ENCODE measurements around the gene NFKB1. TPM values are rescaled to one million over a fixed set of nuclear protein-coding genes. Genes with fewer than 3 reads are reported as not detected.

The NFKB1 gene
- total RNA-seq, 2 donors from 2014 or later = 151 to 167 TPM

GRCh38 chr4:102541697-102542096 lies 40.5 kb downstream of the NFKB1 start:
- Mint-ChIP-seq H3K4me3 (no peak overlapping the region), H3K27ac (peak overlapping the region; percentile 33), H3K36me3 (ENCODE audit: insufficient read depth in 2 of 2) (peaks cover 9 to 42% of the 10 kb centered on the region in 2 donors), H3K4me1 (ENCODE audit: low read depth) (peaks cover 43% of the 10 kb centered on the region), H3K27me3 (ENCODE audit: low read depth) (no peaks in the 10 kb centered on the region), H3K9me3 (no peaks in the 10 kb centered on the region)
- DNase-seq = no peak
- no peak for ATAC-seq (replicated peaks in 1 of 2)

GRCh38 chr4:102543030-102543928 lies 42.1 kb downstream of the NFKB1 start:
- Mint-ChIP-seq H3K27ac (no peak overlapping the region), H3K4me1 (ENCODE audit: low read depth) (peaks cover 57% of the 10 kb centered on the region), H3K36me3 (ENCODE audit: insufficient read depth in 2 of 2) (peaks cover 9 to 38% of the 10 kb centered on the region in 2 donors), H3K9me3 (no peaks in the 10 kb centered on the region), H3K27me3 (ENCODE audit: low read depth) (no peaks in the 10 kb centered on the region), H3K4me3 (no peak overlapping the region)
- DNase-seq (no peak), ATAC-seq (replicated peaks in 1 of 2) (no peak)

- no peaks in the 10 kb centered on the region for H3K27me3 Mint-ChIP-seq (ENCODE audit: low read depth)
These were observed 45.5 kb downstream of the NFKB1 start for GRCh38 chr4:102546635-102547034.

GRCh38 chr4:102547973-102548372 lies 46.8 kb downstream of the NFKB1 start:
- peaks cover 75% of the 10 kb centered on the region for H3K4me1 Mint-ChIP-seq (ENCODE audit: low read depth)
- no peak for ATAC-seq (replicated peaks in 1 of 2)
- no peaks in the 10 kb centered on the region for H3K27me3 Mint-ChIP-seq (ENCODE audit: low read depth)
- no peak for DNase-seq
- H3K9me3 Mint-ChIP-seq = no peaks in the 10 kb centered on the region
- H3K36me3 Mint-ChIP-seq (ENCODE audit: insufficient read depth in 2 of 2) = peaks cover 5 to 27% of the 10 kb centered on the region in 2 donors
- H3K4me3 Mint-ChIP-seq = no peak overlapping the region
- H3K27ac Mint-ChIP-seq = no peak overlapping the region

More at GRCh38 chr4:102546635-102547034, 45.5 kb downstream of the NFKB1 start:
- Mint-ChIP-seq H3K9me3 (no peaks in the 10 kb centered on the region), H3K4me3 (no peak overlapping the region), H3K36me3 (ENCODE audit: insufficient read depth in 2 of 2) (peaks cover 5 to 32% of the 10 kb centered on the region in 2 donors), H3K27ac (peak overlapping the region; percentile 47), H3K4me1 (ENCODE audit: low read depth) (peaks cover 64% of the 10 kb centered on the region)
- DNase-seq (no peak), ATAC-seq (replicated peaks in 1 of 2) (peak in 1 of 2 donors; percentile 43)

GRCh38 chr4:102551958-102552565 lies 50.9 kb downstream of the NFKB1 start:
- H3K4me1 Mint-ChIP-seq (ENCODE audit: low read depth) = peaks cover 57% of the 10 kb centered on the region
- H3K27ac Mint-ChIP-seq = peak overlapping the region; percentile 83
- H3K36me3 Mint-ChIP-seq (ENCODE audit: insufficient read depth in 2 of 2) = peaks cover 2 to 19% of the 10 kb centered on the region in 2 donors
- no peaks in the 10 kb centered on the region for H3K9me3 Mint-ChIP-seq
- no peak for DNase-seq
- peak overlapping the region; percentile 11 to 61 for H3K4me3 Mint-ChIP-seq
- H3K27me3 Mint-ChIP-seq (ENCODE audit: low read depth) = no peaks in the 10 kb centered on the region
- peak in 1 of 2 donors; percentile 27 for ATAC-seq (replicated peaks in 1 of 2)

- H3K9me3 Mint-ChIP-seq = no peaks in the 10 kb centered on the region
- H3K27ac Mint-ChIP-seq = peak overlapping the region; percentile 53
- no peaks in the 10 kb centered on the region for H3K27me3 Mint-ChIP-seq (ENCODE audit: low read depth)
- peaks cover 52% of the 10 kb centered on the region for H3K4me1 Mint-ChIP-seq (ENCODE audit: low read depth)
- H3K4me3 Mint-ChIP-seq = peak overlapping the region; percentile 39 to 69
- no peak for DNase-seq
- peaks cover 2 to 19% of the 10 kb centered on the region in 2 donors for H3K36me3 Mint-ChIP-seq (ENCODE audit: insufficient read depth in 2 of 2)
- ATAC-seq (replicated peaks in 1 of 2) = peak in 1 of 2 donors; percentile 29
These were observed 51.6 kb downstream of the NFKB1 start for GRCh38 chr4:102552781-102553180.

GRCh38 chr4:102553982-102554381 lies 52.8 kb downstream of the NFKB1 start:
- H3K36me3 Mint-ChIP-seq (ENCODE audit: insufficient read depth in 2 of 2) = peaks cover 2 to 20% of the 10 kb centered on the region in 2 donors
- ATAC-seq (replicated peaks in 1 of 2) = peak; percentile 50 to 60

GRCh38 chr4:102554482-102554881 lies 53.3 kb downstream of the NFKB1 start:
- Mint-ChIP-seq H3K4me1 (ENCODE audit: low read depth) (peaks cover 46% of the 10 kb centered on the region), H3K27me3 (ENCODE audit: low read depth) (no peaks in the 10 kb centered on the region), H3K9me3 (no peaks in the 10 kb centered on the region), H3K36me3 (ENCODE audit: insufficient read depth in 2 of 2) (peaks cover 2 to 21% of the 10 kb centered on the region in 2 donors), H3K27ac (no peak overlapping the region), H3K4me3 (no peak overlapping the region)
- DNase-seq (no peak), ATAC-seq (replicated peaks in 1 of 2) (no peak)

More at GRCh38 chr4:102553982-102554381, 52.8 kb downstream of the NFKB1 start:
- DNase-seq = no peak
- Mint-ChIP-seq H3K9me3 (no peaks in the 10 kb centered on the region), H3K27me3 (ENCODE audit: low read depth) (no peaks in the 10 kb centered on the region), H3K4me1 (ENCODE audit: low read depth) (peaks cover 47% of the 10 kb centered on the region), H3K4me3 (peak overlapping the region; percentile 14 to 58), H3K27ac (peak overlapping the region; percentile 35)

- Mint-ChIP-seq H3K27ac (no peak overlapping the region), H3K9me3 (no peaks in the 10 kb centered on the region), H3K4me3 (no peak overlapping the region), H3K27me3 (ENCODE audit: low read depth) (no peaks in the 10 kb centered on the region), H3K36me3 (ENCODE audit: insufficient read depth in 2 of 2) (peaks cover 0 to 19% of the 10 kb centered on the region in 2 donors), H3K4me1 (ENCODE audit: low read depth) (peaks cover 40% of the 10 kb centered on the region)
- ATAC-seq (replicated peaks in 1 of 2) = no peak
- no peak for DNase-seq
These were observed 53.8 kb downstream of the NFKB1 start for GRCh38 chr4:102554992-102555391.

- H3K27ac Mint-ChIP-seq = no peak overlapping the region
- no peaks in the 10 kb centered on the region for H3K27me3 Mint-ChIP-seq (ENCODE audit: low read depth)
- no peaks in the 10 kb centered on the region for H3K9me3 Mint-ChIP-seq
- H3K36me3 Mint-ChIP-seq (ENCODE audit: insufficient read depth in 2 of 2) = peaks cover 4 to 17% of the 10 kb centered on the region in 2 donors
- peaks cover 14% of the 10 kb centered on the region for H3K4me1 Mint-ChIP-seq (ENCODE audit: low read depth)
- ATAC-seq (replicated peaks in 1 of 2) (no peak), DNase-seq (no peak)
- no peak overlapping the region for H3K4me3 Mint-ChIP-seq
These were observed 56.5 kb downstream of the NFKB1 start for GRCh38 chr4:102557636-102558035.

GRCh38 chr4:102560115-102560514 lies 59.0 kb downstream of the NFKB1 start:
- Mint-ChIP-seq H3K4me1 (ENCODE audit: low read depth) (no peaks in the 10 kb centered on the region), H3K9me3 (no peaks in the 10 kb centered on the region), H3K36me3 (ENCODE audit: insufficient read depth in 2 of 2) (peaks cover 6 to 17% of the 10 kb centered on the region in 2 donors), H3K27ac (peak overlapping the region; percentile 95), H3K4me3 (peak overlapping the region; percentile 54 to 89), H3K27me3 (ENCODE audit: low read depth) (no peaks in the 10 kb centered on the region)
- ATAC-seq (replicated peaks in 1 of 2) (peak; percentile 32 to 38), DNase-seq (no peak)

GRCh38 chr4:102560571-102561341 lies 59.6 kb downstream of the NFKB1 start:
- DNase-seq (no peak), ATAC-seq (replicated peaks in 1 of 2) (peak; percentile 7 to 17)
- H3K36me3 Mint-ChIP-seq (ENCODE audit: insufficient read depth in 2 of 2) = peaks cover 6 to 17% of the 10 kb centered on the region in 2 donors
- H3K9me3 Mint-ChIP-seq = no peaks in the 10 kb centered on the region
- peak overlapping the region; percentile 95 for H3K27ac Mint-ChIP-seq
- H3K27me3 Mint-ChIP-seq (ENCODE audit: low read depth) = no peaks in the 10 kb centered on the region
- peak overlapping the region; percentile 54 to 89 for H3K4me3 Mint-ChIP-seq
- no peaks in the 10 kb centered on the region for H3K4me1 Mint-ChIP-seq (ENCODE audit: low read depth)
